Osteocyte (in vitro differentiated cells): ENCODE results near the gene CLCNKB. TPM values are rescaled to one million over a fixed set of nuclear protein-coding genes. Genes with fewer than 3 reads are reported as not detected.
A peak's percentile ranks its signal among the peaks of the same experiment; 100 is the strongest.

Experiments used
- DNase-seq: peaks from one replicate; pipeline ENCODE4 v3.0.0; 2021; ENCODE audit warnings: mixed read lengths; ENCODE audit not compliant: unreplicated experiment; ENCODE audit errors: extremely low spot score
- H3K27ac Mint-ChIP-seq: one replicate; pipeline ENCODE4 v1.8.0; 2021; ENCODE audit warnings: mild to moderate bottlenecking, mixed read lengths; ENCODE audit not compliant: unreplicated experiment
- H3K27me3 Mint-ChIP-seq: one replicate; pipeline ENCODE4 v1.8.0; 2021; ENCODE audit warnings: mixed read lengths; ENCODE audit not compliant: unreplicated experiment
- H3K36me3 Mint-ChIP-seq: one replicate; pipeline ENCODE4 v1.8.0; 2021; ENCODE audit warnings: mixed read lengths; ENCODE audit not compliant: unreplicated experiment
- H3K4me1 Mint-ChIP-seq: one replicate; pipeline ENCODE4 v1.8.0; 2021; ENCODE audit warnings: mixed read lengths; ENCODE audit not compliant: unreplicated experiment
- H3K4me3 Mint-ChIP-seq: one replicate; pipeline ENCODE4 v1.8.0; 2021; ENCODE audit warnings: mild to moderate bottlenecking, moderate library complexity, mixed read lengths; ENCODE audit not compliant: unreplicated experiment
- H3K9me3 Mint-ChIP-seq: one replicate; pipeline ENCODE4 v1.8.0; 2021; ENCODE audit warnings: mixed read lengths; ENCODE audit not compliant: unreplicated experiment
- CTCF ChIP-seq: fragments of 200-600 bp; sonication (generic); IDR thresholded peaks from 2 replicates; pipeline ENCODE4 v1.5.0; 2021; ENCODE audit warnings: antibody characterized with exemption, mild to moderate bottlenecking, moderate library complexity
- total RNA-seq: library from RNA; stranded (reverse); gene quantifications from 2 replicates; pipeline ENCODE4 v1.2.1, GENCODE V29; 2021

The CLCNKB gene
- total RNA-seq, 1 donor from 2014 or later: not detected

- Mint-ChIP-seq H3K9me3 (no peaks in the 10 kb centered on the region), H3K4me3 (no peak overlapping the region), H3K27me3 (no peaks in the 10 kb centered on the region), H3K27ac (peak overlapping the region; percentile 57), H3K4me1 (peaks cover 22% of the 10 kb centered on the region), H3K36me3 (no peaks in the 10 kb centered on the region)
- DNase-seq: no peak
- TF ChIP-seq CTCF: no peak
Observed at GRCh38 chr1:16085522-16085921, 41.9 kb downstream of the CLCNKB start.

- DNase-seq: no peak
- H3K36me3 Mint-ChIP-seq: no peaks in the 10 kb centered on the region
- H3K4me1 Mint-ChIP-seq: peaks cover 18% of the 10 kb centered on the region
- H3K4me3 Mint-ChIP-seq: no peak overlapping the region
- no peak overlapping the region for H3K27ac Mint-ChIP-seq
- TF ChIP-seq CTCF: no peak
- no peaks in the 10 kb centered on the region for H3K9me3 Mint-ChIP-seq
- H3K27me3 Mint-ChIP-seq: no peaks in the 10 kb centered on the region
Observed at GRCh38 chr1:16087733-16088132, 44.2 kb downstream of the CLCNKB start.

GRCh38 chr1:16088351-16088911, 44.8 kb downstream of the CLCNKB start:
- no peak for TF ChIP-seq CTCF
- Mint-ChIP-seq H3K27me3 (no peaks in the 10 kb centered on the region), H3K9me3 (no peaks in the 10 kb centered on the region), H3K27ac (no peak overlapping the region), H3K4me3 (no peak overlapping the region), H3K36me3 (no peaks in the 10 kb centered on the region), H3K4me1 (peaks cover 11% of the 10 kb centered on the region)
- no peak for DNase-seq

GRCh38 chr1:16088996-16089395, 45.4 kb downstream of the CLCNKB start:
- no peak for TF ChIP-seq CTCF
- H3K4me1 Mint-ChIP-seq: peaks cover 15% of the 10 kb centered on the region
- H3K4me3 Mint-ChIP-seq: no peak overlapping the region
- no peak overlapping the region for H3K27ac Mint-ChIP-seq
- no peaks in the 10 kb centered on the region for H3K36me3 Mint-ChIP-seq
- H3K9me3 Mint-ChIP-seq: no peaks in the 10 kb centered on the region
- H3K27me3 Mint-ChIP-seq: no peaks in the 10 kb centered on the region
- DNase-seq: no peak

- H3K4me1 Mint-ChIP-seq: peaks cover 15% of the 10 kb centered on the region
- H3K36me3 Mint-ChIP-seq: no peaks in the 10 kb centered on the region
- H3K9me3 Mint-ChIP-seq: no peaks in the 10 kb centered on the region
- no peak for TF ChIP-seq CTCF
- no peak for DNase-seq
- H3K4me3 Mint-ChIP-seq: no peak overlapping the region
- H3K27ac Mint-ChIP-seq: no peak overlapping the region
- H3K27me3 Mint-ChIP-seq: no peaks in the 10 kb centered on the region
Observed at GRCh38 chr1:16090076-16090826, 46.7 kb downstream of the CLCNKB start.
